Testis (tissue), 3 donors: ENCODE results near the gene HES1. TPM values are rescaled to one million over a fixed set of nuclear protein-coding genes. Genes with fewer than 3 reads are reported as not detected.
"Not testable (repeated sequence)": the region's sequence is repeated elsewhere in the genome, so short reads cannot be mapped to it uniquely, and the experiment has no call there.

Experiments
- DNase-seq: peaks from one replicate; pipeline ENCODE4 v3.0.0-alpha.2; 2019
- H3K27ac ChIP-seq, 2 donors: fragments of 200-600 bp; sonication (generic); one replicate each; pipeline ENCODE4 v1.5.1; 2019
- H3K27me3 ChIP-seq: fragments of 200-600 bp; sonication (generic); one replicate; pipeline ENCODE4 v1.5.1; 2019
- H3K36me3 ChIP-seq: fragments of 200-600 bp; sonication (generic); one replicate; pipeline ENCODE4 v1.5.1; 2017; ENCODE audit warnings: low read depth; ENCODE audit errors: missing control alignments
- H3K4me1 ChIP-seq: fragments of 200-600 bp; sonication (generic); one replicate; pipeline ENCODE4 v1.5.1; 2019
- H3K4me3 ChIP-seq, 2 donors: fragments of 200-600 bp; sonication (generic); one replicate each; pipeline ENCODE4 v1.5.1; 2017 to 2019
- H3K9me3 ChIP-seq: fragments of 200-600 bp; sonication (generic); one replicate; pipeline ENCODE4 v1.5.1; 2017
- POLR2A ChIP-seq: fragments of 450-650 bp; IDR thresholded peaks from one replicate; pipeline ENCODE4 v1.6.1; 2017; ENCODE audit warnings: antibody characterized with exemption, mild to moderate bottlenecking, moderate library complexity
- WGBS, 2 donors: methylation state at CpG; one replicate each; pipeline ENCODE4 v1.1.5; 2018; 5-methylcytosine and 5-hydroxymethylcytosine counted together
- intact Hi-C: fragments of 100-400 bp; cut with DNase I; formaldehyde crosslinking; loops from one replicate; pipeline ENCODE4 v1.15.1; 2023; ENCODE audit warnings: low total_unique reads
- polyA plus RNA-seq: library from polyadenylated mRNA; stranded (reverse); fragments of 350-450 nt; fragmentation: Illumina TruSeq; extraction: RNeasy Lipid Tissue Mini Kit (QIAGEN cat#74804); gene quantifications from one replicate; pipeline ENCODE4 v1.2.3, GENCODE V29; 2014; ENCODE audit warnings: low read depth, low replicate concordance; ENCODE audit not compliant: insufficient read depth
- total RNA-seq, 2 donors: library from RNA; depleted of rRNA; stranded (reverse); fragments of >200 nt; gene quantifications; one replicate each; pipeline ENCODE4 v1.2.3, GENCODE V29; 2016
- TF ChIP-seq, protein P1 (sequence below), 3 experiments: fragments of 450-650 bp in 2 of 3; fragments of 200-600 bp in 1 of 3; sonication (generic) in 1 of 3; IDR thresholded peaks; one replicate each; pipeline ENCODE4 v1.5.1; 2016 to 2019; ENCODE audit warnings: antibody characterized with exemption in 3 of 3, mild to moderate bottlenecking in 2 of 3, moderate library complexity in 1 of 3

The HES1 gene
- total and polyA plus RNA-seq, 3 donors from 2014 or later = 17.5 to 41.1 (median 38.9) TPM

DNA sequence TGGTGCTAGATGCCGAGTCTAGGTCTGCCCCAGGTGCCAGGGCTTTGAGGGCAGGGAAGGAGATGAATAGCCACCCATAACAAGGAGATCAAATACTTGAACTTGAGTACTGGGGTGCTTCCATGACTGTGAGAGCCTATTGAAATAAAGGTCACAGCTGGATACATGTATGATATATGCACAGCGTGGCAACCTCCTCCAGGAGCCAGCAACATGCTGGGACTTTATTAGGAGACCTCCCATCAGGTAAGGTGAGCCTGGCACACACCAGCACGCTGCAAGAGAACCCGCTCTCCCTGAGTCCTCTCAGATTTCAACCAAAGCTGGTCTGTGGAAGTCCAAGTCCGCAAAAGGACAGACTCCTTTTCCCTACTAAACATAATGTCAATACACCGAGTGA lies 10.5 kb upstream of the HES1 start:
- H3K36me3 ChIP-seq = no peaks in the 10 kb centered on the region
- intact Hi-C loops = no loop called here
- no peak overlapping the region for H3K4me3 ChIP-seq
- no peaks in the 10 kb centered on the region for H3K27me3 ChIP-seq
- H3K4me1 ChIP-seq = peaks cover 9% of the 10 kb centered on the region
- 93 to 96% methylated on average over 6 of the region's 6 CpGs for WGBS, 2 donors
- DNase-seq = no peak
- no peaks in the 10 kb centered on the region for H3K9me3 ChIP-seq
- no peak overlapping the region for H3K27ac ChIP-seq
- TF ChIP-seq POLR2A = no peak
- TF ChIP-seq, protein P1, sequence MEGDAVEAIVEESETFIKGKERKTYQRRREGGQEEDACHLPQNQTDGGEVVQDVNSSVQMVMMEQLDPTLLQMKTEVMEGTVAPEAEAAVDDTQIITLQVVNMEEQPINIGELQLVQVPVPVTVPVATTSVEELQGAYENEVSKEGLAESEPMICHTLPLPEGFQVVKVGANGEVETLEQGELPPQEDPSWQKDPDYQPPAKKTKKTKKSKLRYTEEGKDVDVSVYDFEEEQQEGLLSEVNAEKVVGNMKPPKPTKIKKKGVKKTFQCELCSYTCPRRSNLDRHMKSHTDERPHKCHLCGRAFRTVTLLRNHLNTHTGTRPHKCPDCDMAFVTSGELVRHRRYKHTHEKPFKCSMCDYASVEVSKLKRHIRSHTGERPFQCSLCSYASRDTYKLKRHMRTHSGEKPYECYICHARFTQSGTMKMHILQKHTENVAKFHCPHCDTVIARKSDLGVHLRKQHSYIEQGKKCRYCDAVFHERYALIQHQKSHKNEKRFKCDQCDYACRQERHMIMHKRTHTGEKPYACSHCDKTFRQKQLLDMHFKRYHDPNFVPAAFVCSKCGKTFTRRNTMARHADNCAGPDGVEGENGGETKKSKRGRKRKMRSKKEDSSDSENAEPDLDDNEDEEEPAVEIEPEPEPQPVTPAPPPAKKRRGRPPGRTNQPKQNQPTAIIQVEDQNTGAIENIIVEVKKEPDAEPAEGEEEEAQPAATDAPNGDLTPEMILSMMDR (IDR thresholded peaks at IDR 0.05) = no peak

DNA sequence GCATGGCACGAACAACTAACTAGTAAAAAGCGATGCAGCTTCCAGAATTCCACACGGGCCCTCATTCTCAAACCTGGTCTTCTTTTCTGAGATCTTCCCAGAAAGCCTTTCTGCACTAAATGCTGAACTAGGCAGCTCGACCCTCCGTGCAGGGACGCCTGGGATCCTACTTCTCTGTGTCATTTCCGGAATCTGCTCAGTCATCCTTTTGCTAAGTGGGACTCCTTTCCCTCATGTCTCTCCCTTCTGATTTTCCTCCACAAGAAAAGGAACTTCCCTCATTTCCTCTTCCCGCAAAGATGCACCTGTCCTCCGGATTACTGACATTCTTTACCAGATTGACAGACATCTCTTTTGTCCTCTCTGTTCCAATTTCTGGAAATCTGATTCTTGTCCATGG lies 9.2 kb upstream of the HES1 start:
- Histone ChIP-seq H3K36me3 (no peaks in the 10 kb centered on the region), H3K27me3 (no peaks in the 10 kb centered on the region), H3K4me3 (no peak overlapping the region), H3K9me3 (no peaks in the 10 kb centered on the region), H3K4me1 (peaks cover 19% of the 10 kb centered on the region), H3K27ac (no peak overlapping the region)
- TF ChIP-seq POLR2A = no peak
- intact Hi-C loops = no loop called here
- 90 to 94% methylated on average over 9 of the region's 9 CpGs for WGBS, 2 donors
- no peak for DNase-seq

DNA sequence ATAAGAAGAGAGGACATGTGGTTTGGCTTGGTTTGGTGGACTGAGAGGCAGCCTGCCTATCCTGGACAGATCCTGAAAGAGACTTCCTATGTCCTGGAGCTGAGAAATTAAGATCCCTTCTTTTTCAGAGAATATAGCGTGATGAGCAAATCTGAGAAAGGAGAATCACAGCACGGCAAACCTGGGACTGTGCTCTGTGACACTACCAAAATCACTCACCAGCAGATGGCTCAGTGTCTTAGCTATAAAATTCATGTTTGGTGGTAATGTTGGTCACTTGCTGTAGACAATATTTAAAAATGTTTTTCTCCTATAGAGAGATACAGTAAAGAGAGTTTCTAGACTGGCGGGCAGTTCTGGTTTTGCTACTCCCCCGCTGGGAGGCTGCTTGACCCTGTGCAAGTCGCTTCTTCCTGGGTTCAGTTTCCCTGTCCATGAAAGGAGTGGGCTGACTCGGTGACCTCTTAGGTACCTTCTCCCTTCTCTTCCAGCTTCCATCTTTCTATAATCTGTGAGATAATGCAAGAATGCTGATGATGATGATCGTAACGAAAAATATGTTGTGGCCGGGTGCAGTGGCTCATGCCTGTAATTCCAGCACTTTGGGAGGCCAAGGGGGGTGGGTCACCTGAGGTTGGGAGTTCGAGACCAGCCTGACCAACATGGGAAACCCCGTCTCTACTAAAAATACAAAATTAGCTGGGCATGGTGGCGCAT lies 7.6 kb upstream of the HES1 start:
- 87 to 89% methylated on average over 12 of the region's 12 CpGs for WGBS, 2 donors
- Histone ChIP-seq H3K4me3 (no peak overlapping the region), H3K27ac (no peak overlapping the region), H3K4me1 (peaks cover 30% of the 10 kb centered on the region), H3K9me3 (no peaks in the 10 kb centered on the region), H3K36me3 (no peaks in the 10 kb centered on the region), H3K27me3 (no peaks in the 10 kb centered on the region)
- intact Hi-C loops = no loop called here
- no peak for DNase-seq
- TF ChIP-seq POLR2A = no peak
- TF ChIP-seq, protein P1 (IDR thresholded peaks at IDR 0.05) = no peak

DNA sequence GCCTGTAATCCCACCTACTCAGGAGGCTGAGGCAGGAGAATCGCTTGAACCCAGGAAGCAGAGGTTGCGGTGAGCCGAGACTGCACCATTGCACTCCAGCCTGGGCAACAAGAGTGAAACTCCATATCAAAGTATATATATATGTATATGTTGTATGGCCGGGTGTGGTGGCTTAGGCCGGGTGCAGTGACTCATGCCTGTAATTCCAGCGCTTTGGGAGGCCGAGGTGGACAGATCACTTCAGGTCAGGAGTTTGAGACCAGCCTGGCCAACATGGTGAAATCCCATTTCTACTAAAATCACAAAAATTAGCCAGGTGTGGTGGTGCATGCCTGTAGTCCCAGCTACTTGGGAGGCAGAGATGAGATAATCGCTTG lies 7.0 kb upstream of the HES1 start:
- intact Hi-C loops, H3K36me3 ChIP-seq, H3K4me3 ChIP-seq, H3K27me3 ChIP-seq, H3K9me3 ChIP-seq, DNase-seq, H3K27ac ChIP-seq: not testable (repeated sequence)
- 94 to 95% methylated on average over 8 of the region's 8 CpGs for WGBS, 2 donors
- H3K4me1 ChIP-seq = peaks cover 35% of the 10 kb centered on the region

DNA sequence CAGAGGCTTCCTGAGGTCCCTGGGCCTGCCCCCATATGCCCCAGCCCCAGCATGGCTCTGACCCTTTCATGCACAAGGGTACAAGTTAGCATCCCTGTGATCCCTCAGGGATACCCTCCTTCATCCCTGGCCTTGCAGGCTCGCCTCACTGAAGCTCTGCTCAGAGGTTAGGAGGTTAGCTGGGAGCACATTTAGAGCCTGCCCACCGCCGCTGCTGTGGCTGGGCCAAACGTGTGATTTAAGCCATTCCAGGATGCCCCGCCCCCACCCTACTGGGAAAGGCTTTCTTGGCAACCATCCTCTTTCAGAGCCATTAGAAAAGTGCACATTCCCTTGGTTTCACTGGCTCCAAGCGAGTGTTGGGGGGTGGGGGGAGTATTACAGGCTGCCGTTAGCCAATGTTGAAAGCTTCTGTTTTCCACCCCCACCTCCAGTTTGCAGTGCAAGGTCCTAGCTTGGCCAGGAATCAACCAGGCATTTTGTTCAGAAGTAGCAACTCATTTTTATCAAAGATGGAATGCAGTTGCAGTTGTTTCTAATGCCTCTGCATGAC lies 6.3 kb upstream of the HES1 start:
- Histone ChIP-seq H3K36me3 (no peaks in the 10 kb centered on the region), H3K9me3 (no peaks in the 10 kb centered on the region), H3K4me3 (no peak overlapping the region), H3K4me1 (peaks cover 35% of the 10 kb centered on the region), H3K27me3 (no peaks in the 10 kb centered on the region), H3K27ac (no peak overlapping the region)
- TF ChIP-seq, protein P1 (IDR thresholded peaks at IDR 0.05) = no peak
- no peak for TF ChIP-seq POLR2A
- WGBS, 2 donors = 20 to 38% methylated on average over 3 to 7 of the region's 7 CpGs
- intact Hi-C loops = no loop called here
- DNase-seq = peak; percentile 50

DNA sequence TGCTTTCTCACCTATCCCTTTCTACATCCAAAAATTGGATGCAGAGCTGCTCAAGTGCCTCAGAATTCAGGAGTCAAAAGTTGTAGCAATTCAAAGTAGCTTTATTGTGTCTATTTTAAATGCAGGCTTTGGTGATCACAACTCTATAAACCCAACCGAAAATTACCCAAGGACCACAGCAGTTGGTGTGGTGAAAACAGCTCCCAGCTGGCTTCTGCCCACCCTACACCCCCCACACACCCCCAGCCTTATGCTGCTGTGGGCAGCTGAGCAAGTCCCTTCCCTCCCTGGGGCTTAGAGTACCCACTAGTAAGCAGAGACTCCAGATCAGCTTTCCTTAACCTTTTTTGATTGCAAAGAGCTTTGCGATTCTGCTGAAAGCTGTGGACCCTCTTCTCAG lies 5.8 kb upstream of the HES1 start:
- no peak overlapping the region for H3K4me3 ChIP-seq
- no peaks in the 10 kb centered on the region for H3K27me3 ChIP-seq
- WGBS, 2 donors = 49 to 62% methylated on average over 2 of the region's 2 CpGs
- DNase-seq = no peak
- no peak for TF ChIP-seq POLR2A
- TF ChIP-seq, protein P1 (IDR thresholded peaks at IDR 0.05) = no peak
- H3K36me3 ChIP-seq = no peaks in the 10 kb centered on the region
- H3K4me1 ChIP-seq = peaks cover 35% of the 10 kb centered on the region
- no peak overlapping the region for H3K27ac ChIP-seq
- H3K9me3 ChIP-seq = no peaks in the 10 kb centered on the region
- intact Hi-C loops = no loop called here
